IPS-20b (cell line): ENCODE results near the gene PSMG3.
"Not testable (repeated sequence)": the region's sequence is repeated elsewhere in the genome, so short reads cannot be mapped to it uniquely, and the experiment has no call there.

Source experiments
- H3K27ac ChIP-seq: one replicate; pipeline ENCODE4 v1.5.1; 2013; ENCODE audit warnings: low read length
- H3K27me3 ChIP-seq: 2 replicates; pipeline ENCODE4 v1.6.1; 2013; ENCODE audit warnings: mild to moderate bottlenecking, low read length, inconsistent platforms; ENCODE audit not compliant: insufficient read depth
- H3K36me3 ChIP-seq: 2 replicates; pipeline ENCODE4 v1.6.1; 2013; ENCODE audit warnings: low read depth, mild to moderate bottlenecking, inconsistent platforms, low read length, moderate library complexity; ENCODE audit not compliant: insufficient read depth
- H3K4me1 ChIP-seq: 2 replicates; pipeline ENCODE4 v1.6.1; 2013; ENCODE audit warnings: mild to moderate bottlenecking, control low read depth, inconsistent platforms, low read length, moderate library complexity; ENCODE audit not compliant: insufficient read depth
- H3K4me3 ChIP-seq: 2 replicates; pipeline ENCODE4 v1.5.1; 2013; ENCODE audit warnings: mild to moderate bottlenecking, low read length, inconsistent platforms
- H3K9ac ChIP-seq: 2 replicates; pipeline ENCODE4 v1.6.1; 2013; ENCODE audit warnings: low read depth, mild to moderate bottlenecking, inconsistent platforms, low read length, moderate library complexity
- H3K9me3 ChIP-seq: 2 replicates; pipeline ENCODE4 v1.6.1; 2013; ENCODE audit warnings: mild to moderate bottlenecking, low read depth, low read length, inconsistent platforms; ENCODE audit not compliant: insufficient read depth

Gene PSMG3

GRCh38 chr7:1519322-1519922 is 50.4 kb downstream of the PSMG3 start:
- H3K27me3 ChIP-seq, H3K4me1 ChIP-seq, H3K36me3 ChIP-seq, H3K4me3 ChIP-seq, H3K9me3 ChIP-seq, H3K27ac ChIP-seq, H3K9ac ChIP-seq: not testable (repeated sequence)
